ENCODE results near the gene ARHGAP29.

ARHGAP29 gene, protein sequence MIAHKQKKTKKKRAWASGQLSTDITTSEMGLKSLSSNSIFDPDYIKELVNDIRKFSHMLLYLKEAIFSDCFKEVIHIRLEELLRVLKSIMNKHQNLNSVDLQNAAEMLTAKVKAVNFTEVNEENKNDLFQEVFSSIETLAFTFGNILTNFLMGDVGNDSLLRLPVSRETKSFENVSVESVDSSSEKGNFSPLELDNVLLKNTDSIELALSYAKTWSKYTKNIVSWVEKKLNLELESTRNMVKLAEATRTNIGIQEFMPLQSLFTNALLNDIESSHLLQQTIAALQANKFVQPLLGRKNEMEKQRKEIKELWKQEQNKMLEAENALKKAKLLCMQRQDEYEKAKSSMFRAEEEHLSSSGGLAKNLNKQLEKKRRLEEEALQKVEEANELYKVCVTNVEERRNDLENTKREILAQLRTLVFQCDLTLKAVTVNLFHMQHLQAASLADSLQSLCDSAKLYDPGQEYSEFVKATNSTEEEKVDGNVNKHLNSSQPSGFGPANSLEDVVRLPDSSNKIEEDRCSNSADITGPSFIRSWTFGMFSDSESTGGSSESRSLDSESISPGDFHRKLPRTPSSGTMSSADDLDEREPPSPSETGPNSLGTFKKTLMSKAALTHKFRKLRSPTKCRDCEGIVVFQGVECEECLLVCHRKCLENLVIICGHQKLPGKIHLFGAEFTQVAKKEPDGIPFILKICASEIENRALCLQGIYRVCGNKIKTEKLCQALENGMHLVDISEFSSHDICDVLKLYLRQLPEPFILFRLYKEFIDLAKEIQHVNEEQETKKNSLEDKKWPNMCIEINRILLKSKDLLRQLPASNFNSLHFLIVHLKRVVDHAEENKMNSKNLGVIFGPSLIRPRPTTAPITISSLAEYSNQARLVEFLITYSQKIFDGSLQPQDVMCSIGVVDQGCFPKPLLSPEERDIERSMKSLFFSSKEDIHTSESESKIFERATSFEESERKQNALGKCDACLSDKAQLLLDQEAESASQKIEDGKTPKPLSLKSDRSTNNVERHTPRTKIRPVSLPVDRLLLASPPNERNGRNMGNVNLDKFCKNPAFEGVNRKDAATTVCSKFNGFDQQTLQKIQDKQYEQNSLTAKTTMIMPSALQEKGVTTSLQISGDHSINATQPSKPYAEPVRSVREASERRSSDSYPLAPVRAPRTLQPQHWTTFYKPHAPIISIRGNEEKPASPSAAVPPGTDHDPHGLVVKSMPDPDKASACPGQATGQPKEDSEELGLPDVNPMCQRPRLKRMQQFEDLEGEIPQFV

DNA sequence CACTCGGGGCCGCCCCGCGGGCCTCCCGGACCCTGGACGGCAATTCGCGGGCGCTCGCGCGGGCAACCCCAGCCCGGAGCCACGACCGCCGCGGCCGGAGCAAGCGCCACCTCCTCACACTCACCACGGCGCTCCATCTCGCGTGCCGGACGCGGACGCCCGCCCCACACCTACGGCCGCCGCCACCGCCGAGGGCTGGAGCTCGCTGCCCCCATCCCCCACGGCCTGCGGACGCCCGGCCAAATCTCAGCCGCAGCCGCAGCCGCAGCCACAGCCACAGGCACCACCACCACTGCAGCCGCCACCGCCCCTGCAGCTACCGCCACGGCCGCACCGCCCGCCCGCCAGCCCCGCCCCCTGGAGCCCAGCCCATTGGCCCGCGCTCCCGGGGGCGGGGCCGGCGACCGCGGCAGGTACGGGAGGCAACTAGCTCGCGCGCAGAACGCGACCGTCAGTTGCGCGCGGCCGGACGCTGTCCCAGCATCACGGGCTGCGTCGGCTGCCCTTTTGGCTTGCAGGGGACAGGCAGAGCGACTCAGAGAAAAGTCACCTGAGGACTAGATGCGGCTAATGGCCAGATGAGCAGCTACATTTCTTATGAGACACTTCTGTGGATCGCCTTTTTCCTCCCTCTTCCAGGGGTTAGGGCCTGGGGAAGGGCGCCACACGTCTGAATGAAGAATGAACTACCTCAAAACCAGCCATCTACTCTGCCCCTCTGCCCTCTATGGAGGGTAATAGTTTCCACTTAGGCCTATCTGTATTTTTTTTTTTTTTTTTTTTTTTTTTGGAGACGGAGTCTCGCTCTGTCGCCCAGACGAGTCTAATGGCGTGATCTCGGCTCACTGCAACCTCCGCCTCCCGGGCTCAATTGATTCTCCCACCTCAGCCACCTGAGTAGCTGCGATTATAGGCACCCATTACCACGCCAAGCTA, at the start of gene ARHGAP29:
TSS of gene ARHGAP29 (minus strand) at position 294 of the 936 bp plus-strand sequence. CDS start 5,973 bp downstream, outside the sequence.
- DNase-seq (ENCODE audit: low read depth) = no peak

DNA sequence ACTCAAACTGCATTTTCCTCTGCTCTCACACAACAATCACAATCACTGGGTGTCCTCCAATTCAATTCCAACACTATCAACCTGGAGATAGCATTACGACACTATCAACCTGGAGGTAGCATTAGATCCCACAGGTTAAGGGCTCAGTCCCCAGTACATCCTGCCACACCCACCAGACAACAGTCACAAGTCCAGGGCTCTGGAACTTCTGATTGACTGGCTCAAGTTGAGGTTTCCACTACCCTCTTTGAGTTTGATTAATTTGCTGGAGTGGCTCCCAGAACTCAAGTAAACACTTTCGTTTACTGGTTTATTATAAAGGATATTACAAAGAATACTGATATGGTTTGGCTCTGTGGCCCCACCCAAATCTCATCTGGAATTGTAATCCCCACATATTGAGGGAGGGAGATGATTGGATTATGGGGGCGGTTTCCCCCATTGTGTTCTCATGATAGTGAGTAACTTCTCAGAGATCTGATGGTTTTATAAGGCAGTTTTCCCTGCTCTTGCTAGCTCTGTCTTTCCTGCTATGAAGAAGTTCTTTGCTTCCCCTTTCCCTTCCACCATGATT, 49.6 kb upstream of the ARHGAP29 start:
- no peak for DNase-seq (ENCODE audit: low read depth)

DNA sequence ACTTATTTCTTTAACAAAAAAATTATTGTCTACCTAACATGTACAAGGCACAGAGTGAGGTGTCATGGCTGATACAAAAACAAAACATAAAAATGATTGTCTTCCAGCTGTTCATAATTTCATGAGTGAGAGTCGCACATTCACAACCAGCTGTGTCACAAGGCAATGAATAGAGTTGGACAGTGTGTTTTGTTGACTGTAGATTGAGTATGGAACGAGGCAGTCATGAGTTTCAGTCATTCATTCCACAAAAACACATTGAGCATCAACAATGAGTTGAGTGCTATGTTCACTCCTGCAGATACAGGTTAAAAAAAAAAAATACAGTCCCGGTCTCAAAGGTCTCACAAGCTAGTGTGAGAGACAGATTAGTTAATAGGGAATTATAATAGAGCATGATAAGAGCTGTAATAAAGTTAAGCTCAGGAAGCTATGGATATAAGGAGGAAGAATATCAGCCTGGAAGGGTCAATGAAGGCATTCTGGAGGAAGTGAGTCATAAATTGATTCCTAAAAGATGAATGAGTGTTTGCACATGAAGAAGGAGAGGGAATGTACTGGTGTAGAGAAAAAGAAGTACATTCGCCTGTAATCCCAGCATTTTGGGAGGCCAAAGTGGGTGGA, 47.8 kb upstream of the ARHGAP29 start:
- DNase-seq (ENCODE audit: low read depth) = no peak

DNA sequence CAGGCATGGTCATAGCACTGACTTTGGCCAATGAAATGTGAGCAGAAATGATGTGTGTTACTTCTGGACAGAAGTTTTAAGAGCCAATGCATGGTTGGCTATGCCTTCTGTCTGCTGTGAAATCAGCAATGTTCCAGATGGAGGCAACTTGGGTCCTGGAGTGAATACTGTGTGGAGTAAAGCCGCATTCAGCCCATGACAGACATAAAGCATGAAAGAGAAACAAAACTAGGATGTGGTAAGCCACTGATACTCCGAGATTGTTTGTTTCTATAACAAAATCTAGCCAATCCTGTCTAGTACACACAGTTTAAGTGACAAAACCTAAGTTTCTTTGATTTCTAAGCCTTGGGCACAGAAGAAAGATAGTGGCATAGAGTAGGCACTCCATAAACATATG, 47.1 kb upstream of the ARHGAP29 start:
- DNase-seq (ENCODE audit: low read depth) = no peak

DNA sequence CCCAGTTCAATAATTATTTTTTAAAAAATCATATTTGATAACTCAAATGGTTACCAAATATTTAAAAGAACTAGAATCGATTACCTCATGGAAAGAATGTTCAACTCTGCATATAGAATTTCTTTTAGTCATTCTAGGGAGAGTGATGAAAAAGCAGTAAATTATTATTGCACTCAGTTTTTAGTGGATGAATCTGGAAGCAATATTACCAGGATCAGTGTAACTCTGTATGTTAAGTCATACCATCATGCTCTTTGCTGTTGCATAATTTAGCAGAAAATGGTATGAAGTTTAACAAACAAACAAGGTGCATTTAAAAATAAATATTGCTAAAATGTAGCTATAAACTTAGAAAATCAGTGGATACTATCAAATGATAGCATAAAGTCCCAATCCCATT, 46.1 kb upstream of the ARHGAP29 start:
- no peak for DNase-seq (ENCODE audit: low read depth)

DNA sequence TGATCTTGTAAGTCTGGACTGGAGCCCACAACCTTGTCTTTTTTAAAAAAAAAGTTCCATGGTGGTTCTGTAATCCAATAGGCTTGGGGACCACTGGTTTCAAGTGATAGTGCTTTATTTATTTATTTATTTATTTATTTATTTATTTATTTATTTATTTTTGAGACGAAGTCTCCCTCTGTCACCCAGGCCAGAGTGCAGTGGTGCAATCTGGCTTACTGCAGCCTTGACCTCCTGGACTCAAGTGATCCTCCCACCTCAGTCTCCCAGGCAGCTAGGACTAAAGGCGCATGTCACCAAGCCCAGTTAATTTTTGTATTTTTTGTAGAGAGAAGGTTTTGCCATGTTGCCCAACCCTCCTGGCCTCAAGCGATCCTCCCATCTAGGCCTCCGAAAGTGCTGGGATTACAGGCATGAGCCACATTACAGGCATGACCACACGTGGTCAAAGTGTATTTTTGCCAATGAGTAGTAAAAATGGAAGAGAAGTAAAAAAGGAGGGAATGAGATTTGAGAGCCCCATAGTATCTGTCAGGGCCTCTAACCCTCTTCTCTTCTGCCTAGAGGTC, 44.8 kb upstream of the ARHGAP29 start:
- DNase-seq (ENCODE audit: low read depth) = no peak

DNA sequence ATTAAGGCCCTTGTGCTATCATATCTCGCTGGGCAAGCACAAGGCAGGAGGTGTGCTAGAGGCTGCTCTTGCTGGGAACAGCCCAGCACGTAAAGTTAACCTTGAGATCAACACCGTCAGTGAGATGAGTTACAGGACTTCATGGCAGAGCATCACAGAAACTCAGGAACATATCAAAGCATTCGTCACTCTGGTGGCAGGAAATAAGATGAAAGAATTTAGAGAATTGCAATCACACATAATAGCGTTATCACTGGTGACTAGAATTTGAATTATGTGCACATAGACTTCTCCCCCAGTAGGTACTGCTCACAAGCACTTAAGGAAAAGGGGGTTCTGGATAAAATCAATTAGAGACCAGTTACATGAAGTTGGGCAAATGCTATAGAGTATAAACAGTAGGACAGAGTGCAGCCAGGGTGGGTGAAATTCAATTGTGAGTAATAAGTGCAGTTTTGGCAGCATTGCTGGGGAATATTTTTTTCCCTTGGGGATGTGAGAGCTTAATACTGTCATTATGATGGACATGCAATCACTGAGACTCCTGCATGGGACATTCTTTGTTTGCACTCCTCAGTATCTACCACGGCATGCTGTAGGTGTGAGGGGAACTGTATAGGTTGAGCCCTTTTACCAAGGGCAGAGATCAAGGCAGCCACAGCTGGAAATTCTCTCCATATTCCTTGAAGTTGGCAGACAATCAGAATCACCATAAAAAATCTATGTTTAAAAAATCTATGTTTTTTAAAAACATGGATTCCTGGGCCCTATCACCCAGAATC, 44.2 kb upstream of the ARHGAP29 start:
- no peak for DNase-seq (ENCODE audit: low read depth)

DNA sequence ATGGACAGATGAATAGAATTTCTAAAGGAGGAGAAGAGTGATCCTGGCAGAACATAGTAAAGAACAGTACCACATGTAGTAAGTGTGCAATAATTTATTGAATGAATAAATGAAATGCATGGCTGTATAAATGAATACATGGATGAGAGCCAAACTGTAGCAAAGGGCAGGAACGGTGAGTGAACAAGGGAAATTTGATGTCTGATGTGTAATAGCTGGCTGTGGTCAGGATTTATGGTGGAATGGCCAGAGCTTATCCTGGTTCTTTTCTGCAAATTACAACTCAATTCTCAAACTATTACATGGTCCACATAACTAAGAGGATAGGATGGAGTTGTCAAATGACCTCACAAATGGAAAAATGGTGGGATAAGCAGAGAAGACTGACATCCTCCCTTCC, 43.2 kb upstream of the ARHGAP29 start:
- no peak for DNase-seq (ENCODE audit: low read depth)

DNA sequence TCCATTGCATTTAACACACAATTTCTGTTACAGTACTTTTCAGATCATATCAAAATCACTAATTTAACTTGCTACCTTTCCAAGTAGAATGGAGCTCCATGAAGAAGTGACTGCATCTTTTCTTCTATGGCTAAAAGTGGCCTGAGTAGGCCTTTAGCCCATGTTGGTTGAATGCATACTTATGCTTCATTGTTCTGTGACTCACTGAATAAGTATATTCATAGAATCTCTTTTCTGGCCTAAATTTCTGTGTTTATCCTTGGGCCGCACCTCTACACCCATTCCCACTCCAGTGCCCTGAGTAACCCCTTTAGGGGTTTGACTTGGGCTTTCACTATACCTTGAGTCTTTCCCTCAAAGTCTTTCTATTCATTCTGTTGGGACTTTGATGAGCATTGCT, 42.1 kb upstream of the ARHGAP29 start:
- no peak for DNase-seq (ENCODE audit: low read depth)

DNA sequence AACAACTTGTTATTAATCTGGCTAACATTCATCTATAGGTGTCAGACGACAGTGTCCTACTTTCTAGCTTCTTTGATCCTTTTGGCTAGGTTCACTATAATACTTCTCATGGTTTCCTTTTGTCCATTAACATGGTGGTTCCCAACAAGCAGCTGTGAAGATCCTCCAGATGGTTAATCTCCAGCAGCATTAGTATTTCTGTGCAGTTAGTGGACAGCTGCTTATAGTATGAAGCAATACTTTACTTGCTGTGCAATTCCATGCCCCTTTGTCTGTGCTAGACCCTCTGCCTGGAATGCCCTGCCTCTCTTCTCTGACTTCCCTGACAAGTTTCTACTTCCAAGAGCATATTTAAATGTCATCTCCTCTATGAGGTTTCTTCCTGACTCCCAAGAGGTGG, 41.7 kb upstream of the ARHGAP29 start:
- no peak for DNase-seq (ENCODE audit: low read depth)

DNA sequence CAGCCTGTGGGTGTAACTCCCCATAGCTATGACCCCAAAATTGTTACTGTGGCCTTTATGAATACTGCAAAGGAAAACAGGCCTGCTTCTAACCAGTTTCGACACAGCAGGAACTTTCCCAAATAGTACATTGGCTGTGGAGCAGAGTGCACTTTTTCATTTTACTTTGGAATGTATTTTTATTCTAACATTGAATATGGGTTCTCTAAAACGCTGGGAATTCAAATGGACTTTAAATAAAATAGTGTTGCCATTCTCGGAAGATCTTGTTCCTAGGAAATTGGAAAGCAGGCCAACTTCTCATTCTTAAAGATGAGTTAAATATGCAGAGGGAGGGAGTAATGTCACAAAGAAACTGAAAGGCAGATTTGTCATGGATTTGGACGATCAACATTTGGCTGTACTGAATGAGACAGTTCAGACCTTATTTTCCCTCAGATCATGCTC, 39.6 kb upstream of the ARHGAP29 start:
- no peak for DNase-seq (ENCODE audit: low read depth)

DNA sequence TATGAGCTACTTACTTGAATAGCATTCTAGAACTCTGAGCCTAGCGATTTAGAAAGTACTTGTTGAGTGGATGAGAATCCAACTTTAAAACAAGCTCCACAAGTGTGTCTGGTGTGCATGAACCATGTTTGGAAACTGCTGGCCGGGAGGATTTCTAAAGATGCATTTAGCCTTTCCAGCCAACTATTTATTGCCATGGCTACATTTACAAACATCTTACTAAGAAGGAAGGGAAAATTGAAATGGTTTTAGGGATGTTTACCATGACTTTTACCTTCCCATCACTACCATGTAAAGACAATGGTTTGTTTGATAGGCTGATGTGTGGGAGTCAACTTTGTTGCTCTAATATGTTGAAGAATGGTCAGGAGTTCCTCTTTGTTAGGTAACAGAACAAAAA, 37.7 kb upstream of the ARHGAP29 start:
- no peak for DNase-seq (ENCODE audit: low read depth)

DNA sequence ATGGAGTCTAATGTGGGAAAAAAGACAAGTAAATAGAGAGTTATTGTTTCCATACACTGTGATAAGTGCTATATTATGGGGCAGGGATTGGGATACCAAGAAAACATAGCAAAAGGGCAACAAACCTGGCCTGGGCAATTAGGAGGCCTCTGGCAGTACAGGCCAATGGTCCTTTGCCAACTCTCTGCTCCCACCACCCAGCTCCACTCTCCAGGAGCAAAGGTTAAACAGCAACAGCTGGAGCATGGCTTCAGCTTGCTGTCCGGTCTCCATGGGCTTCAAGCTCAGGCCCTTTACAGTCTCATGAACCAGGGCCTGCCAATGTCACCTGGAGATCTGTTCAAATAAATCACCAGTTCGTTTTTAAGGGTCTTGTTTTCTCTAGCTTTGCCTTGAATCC, 37.2 kb upstream of the ARHGAP29 start:
- no peak for DNase-seq (ENCODE audit: low read depth)

DNA sequence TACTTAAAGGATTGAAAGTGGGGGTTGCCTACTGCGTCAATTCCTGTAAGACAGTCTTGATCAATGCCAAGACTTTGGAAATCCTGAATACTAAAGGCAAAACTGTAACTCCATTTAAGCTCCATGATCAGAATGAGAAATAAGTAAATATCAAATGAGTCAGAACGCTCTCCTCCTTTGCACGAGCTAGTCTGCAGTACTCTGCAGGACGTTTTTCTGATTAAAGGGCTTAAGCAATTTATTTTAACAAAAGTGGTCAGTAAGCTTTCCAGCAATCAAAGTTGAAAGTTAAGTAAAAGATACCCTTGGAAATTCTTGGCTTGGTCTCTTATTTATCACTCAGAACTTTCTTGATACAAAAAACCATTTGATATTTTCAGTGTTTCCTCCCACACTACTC, 35.7 kb upstream of the ARHGAP29 start:
- no peak for DNase-seq (ENCODE audit: low read depth)

DNA sequence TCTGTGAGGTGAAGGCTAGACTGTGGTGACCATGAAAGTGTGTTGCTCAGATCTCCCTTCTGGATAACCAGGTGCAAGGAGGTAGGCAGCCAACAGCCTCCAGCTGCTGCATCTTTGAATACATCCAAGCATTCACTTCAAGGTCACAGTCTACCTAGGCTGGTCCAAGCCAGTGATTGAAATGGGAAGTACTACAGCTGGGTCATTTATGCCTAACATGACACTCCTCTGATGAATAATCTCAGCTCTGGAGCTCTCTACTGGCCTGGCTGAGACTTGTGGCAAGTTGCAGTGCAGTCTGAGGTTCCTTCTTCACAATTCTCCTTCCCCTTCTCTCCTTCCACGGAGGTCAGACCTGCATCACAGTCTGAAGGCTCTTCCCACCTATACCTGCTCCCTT, 35.0 kb upstream of the ARHGAP29 start:
- no peak for DNase-seq (ENCODE audit: low read depth)

DNA sequence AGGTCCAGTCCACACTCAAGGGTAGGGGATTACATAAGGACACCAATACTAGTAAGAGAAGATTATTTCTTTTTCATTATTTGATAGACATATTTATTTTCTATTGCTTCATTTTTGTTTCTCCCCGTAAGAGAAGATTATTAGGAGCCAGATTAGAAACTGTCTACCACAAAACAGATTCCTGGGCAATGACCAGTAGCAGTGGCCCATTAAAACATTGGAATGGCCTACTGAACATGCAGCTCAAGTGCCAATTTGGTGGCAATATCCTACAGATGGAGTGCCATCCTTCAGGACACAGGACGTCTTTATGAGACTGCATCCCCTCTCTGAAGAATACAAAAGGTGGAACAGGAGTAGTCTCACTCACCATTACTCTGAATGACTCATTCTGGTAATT, 34.0 kb upstream of the ARHGAP29 start:
- DNase-seq (ENCODE audit: low read depth) = no peak

DNA sequence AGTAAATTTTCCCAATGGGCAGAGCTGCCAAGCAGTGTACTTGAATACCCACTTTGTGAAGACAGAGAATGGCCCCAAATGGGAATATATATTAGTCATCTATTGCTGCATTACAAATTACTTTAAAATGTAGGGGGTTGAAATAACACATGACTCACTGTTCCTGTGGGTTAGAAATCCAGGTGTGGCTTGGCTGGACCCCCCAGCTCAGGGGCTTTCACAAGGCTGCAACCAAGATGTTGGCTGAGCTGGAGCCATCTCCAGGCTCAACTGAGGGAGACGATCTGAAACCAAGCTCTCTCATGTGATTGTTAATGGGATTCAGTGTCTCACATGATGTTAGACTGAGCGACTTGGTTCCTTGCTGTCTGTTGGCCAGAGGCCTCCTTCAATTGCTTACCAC, 33.4 kb upstream of the ARHGAP29 start:
- no peak for DNase-seq (ENCODE audit: low read depth)

DNA sequence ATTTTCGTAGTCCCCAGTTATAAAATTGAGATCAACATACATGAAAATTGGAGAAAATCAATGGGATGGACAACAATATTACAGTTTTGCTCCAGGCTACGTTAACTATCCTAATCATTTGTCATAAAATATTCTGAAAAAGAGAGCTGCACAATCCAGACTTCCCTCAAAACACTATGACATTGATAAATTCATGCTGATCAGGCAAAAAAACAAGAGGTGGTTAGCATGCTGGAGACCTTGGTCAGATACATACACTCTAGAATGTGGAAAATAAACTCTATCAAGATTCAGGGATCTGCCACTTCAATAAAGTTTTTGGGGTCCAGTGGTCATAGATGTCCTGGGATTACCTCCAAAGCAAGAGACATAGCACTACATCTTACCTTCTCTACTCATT, 32.5 kb upstream of the ARHGAP29 start:
- DNase-seq (ENCODE audit: low read depth) = no peak

DNA sequence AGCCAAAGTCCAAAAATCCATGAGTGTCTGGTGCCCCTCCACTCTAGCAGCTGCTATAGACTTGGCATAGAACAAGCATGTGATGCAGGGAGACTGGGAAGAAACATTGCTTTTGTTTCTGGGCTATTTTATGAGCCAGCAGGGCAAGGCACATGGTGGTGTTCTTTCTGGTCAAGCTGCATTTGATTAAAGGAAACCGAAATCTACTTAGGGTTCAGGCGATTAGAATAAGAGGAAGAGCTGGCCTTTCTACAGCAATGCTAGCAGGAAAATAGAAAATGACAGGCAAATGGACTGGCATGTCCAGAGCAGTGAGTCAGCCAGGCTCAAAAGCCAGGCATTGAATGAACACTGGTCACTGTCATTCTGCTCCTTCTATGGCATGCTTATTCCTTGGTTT, 28.5 kb upstream of the ARHGAP29 start:
- no peak for DNase-seq (ENCODE audit: low read depth)
